GM19467 (cell line): ENCODE results near the gene CYCS.
A peak's percentile ranks its signal among the peaks of the same experiment; 100 is the strongest.
"Not testable (repeated sequence)": the region's sequence is repeated elsewhere in the genome, so short reads cannot be mapped to it uniquely, and the experiment has no call there.

Source experiments
- ATAC-seq: cut with Tn5 transposase; IDR thresholded peaks from one replicate; pipeline ENCODE4 v1.9.1; 2021; ENCODE audit warnings: mild to moderate bottlenecking, moderate library complexity; ENCODE audit not compliant: unreplicated experiment

The CYCS gene

DNA sequence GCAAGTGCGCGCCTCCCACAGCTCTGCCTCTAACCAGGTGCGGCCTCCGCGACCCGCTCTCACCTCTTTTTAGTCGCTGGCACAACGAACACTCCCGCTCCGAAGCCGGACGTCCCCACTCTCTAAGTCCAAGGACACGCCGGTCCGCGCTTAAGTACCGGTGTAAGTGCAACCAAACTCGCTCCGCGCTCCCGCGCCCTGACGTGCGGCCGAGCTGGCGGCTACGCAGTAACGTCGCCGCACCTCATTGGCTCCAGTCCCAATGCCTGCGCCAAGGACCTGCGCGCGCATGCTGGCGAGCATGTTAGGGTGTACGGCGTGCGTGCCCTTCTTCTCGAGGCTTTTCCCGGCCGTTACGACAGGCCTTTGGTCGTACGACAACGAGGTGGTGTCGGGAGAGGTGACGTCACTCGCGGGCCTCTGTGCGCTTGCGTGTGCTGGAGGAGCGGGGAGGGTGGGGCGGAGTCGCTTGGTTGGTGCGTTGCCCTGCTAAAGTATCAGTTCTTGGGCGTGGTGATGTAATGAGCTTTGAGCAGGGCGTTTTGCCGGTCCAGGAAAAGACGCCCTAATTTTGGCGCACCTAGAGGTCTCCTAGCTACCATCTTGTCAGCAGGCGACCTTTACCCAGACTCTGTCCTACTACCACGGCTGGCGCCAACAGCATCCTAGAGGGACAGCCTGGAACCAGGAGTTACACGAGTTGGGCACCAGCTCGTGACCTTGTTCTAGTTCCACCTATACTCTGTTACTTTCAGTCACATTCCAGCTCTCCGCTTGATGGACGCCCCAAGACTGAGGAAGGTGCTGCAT, at the start of gene CYCS:
Gene CYCS (minus strand): TSS at position 124 of the 810 bp plus-strand sequence. CDS start 1,141 bp downstream, outside the sequence.
- ATAC-seq: peak; percentile 91

DNA sequence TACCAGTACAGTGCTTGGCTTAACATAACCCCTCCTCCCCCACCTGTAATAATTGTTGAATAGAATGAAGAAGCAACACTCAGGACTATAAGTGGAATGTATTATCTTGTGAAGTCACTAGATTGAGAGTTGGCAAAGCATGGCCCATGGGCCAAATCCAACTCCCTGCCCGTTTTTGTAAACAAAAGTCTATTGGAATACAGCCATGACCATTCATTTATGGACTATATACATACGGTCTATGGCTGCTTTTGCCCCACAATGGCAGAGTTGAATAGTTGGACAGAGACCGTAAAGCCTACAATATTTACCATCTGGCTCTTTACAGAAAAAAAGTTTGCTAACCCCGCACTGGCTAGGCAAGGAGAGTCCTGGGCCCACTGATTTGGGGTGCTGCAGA, 48.1 kb upstream of the CYCS start:
- no peak for ATAC-seq

DNA sequence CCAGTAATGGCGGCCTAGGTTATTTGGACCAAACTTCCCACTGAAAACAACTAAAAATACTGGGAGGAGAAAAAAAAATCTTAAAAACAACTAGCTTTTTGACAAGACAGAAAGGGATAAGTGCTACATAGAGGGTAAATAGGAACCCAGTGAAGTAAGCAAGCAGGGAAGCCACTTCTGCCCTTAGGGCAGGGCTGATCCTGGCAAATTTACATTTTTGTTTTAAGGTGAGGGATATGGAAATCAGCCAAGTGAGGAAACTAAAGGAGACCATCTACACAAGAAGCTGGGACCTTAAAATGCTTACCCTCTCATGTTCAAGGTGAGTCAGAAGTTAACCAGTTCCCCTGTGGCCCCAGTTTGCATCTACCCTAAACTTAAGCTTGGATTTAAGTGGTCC, 46.5 kb upstream of the CYCS start:
- ATAC-seq: no peak

DNA sequence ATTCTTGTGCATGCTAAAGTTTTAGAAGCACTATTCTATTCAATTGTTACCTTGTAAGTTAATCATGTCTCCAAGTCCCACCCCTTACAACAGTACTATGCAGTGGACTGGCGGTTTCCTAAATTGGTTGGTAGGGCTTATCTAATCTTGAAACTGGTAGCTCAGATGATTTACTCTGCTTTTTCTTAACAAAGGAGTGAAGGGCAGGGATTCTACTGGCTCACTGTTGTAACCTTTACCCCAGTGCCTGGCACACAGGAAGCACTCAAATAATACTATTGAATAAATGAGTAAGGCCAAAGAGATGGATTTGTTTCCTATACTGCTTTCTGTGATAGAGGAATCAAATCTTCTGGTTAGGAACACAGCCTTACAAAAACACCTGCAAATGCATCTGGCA, 46.0 kb upstream of the CYCS start:
- no peak for ATAC-seq

DNA sequence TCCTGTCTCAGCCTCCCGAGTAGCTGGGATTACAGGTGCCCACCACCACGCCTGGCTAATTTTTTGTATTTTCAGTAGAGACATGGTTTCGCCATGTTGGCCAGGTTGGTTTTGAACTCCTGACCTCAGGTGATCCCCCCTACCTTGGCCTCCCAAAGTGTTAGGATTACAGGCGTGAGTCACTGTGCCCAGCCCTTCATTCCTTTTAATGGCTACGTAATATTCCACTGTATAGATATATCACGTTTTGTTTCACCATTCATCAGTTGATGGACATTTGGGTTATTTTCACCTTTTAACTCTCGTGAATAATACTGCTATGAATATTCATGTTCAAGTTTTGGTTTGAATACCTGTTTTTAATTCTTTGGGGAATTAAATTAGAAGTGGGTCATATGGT, 44.6 kb upstream of the CYCS start:
- ATAC-seq: no peak

DNA sequence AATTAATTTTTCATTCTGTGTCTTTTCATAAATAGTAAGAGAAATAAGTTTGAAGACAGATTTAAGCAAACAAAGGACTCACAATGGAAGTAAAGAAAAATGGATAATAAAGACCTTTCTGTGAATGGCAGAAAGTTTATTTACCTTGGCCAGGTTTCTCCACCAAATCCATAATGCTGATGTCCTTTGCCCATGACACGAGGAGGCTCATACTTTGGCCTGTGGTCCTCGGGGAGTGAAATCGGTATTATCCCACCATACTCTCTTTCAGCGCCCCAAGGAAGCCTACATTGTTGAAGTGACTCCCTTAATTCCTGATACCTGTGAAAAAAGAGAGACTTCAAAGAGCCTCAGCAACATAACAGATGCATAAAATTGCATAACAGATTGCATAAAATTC, 43.1 kb upstream of the CYCS start:
- ATAC-seq: no peak

DNA sequence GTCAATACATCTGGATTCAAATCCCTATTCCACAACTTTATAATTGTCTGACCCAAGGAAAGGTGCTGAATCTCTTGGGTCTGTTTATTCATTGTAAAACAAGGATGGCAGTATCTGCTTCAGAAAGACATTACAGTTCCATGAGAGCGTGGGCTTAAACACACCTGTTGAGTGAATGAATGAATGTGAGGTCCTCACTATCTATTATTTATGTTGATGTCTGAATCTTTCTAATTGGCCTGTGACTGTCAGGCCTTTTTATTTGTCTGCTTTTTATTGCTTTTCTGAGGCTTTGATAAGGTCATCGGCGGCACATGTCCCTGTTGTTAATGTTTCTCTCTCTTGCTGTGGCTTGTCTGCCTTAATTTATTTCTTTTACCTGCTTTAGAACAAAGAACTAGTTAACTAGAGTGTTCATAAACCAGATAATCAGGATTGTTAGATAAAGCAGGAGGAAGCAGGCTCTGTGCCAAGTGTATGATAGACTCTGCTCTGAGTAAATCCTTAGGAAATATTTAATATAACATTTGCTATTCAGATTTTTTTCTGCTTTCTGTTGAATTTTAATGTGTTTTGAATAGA, 42.3 kb upstream of the CYCS start:
- no peak for ATAC-seq

DNA sequence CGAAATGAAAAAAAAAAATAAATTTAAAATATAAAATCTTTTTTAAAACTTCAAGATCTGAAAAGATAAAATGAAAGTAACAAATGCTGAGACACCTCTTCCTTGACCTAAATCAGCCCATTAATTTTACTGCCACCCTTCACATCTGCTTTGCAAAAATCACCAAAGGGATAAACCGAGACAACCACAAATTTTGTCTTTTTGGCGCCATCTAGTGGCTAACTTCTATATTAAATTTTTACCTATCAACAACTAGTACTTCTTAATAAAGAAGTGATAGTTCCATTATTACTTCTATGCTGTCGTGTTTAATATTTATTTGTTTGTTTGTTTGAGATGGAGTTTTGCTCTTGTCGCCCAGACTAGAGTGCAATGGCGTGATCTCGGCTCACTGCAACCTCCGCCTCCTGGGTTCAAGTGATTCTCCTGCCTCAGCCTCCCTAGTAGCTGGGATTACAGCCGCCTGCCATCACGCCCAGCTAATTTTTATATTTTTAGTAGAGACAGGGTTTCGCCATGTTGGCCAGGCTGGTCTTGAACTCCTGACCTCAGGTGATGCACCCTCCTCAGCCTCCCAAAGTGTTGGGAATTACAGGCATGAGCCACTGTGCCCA, 35.0 kb upstream of the CYCS start:
- not testable (repeated sequence) for ATAC-seq

DNA sequence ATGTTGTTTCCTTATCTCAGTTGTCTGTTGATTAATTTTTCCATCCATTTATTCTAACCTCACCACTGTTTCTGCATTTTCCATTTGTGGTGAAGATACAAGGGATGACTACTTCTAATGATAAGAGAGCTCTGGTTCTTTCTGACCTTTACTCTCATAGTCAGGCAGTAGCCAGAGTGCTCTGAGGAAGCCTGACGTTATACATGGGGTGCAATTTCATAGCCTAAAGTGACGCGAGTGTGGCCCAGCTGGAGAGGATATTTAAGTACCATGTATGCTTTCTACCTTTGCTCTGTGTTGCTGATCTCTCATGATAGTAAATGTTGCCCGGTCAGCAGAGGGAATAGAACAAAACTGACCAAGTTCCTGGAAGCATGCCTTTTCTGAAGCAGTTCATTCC, 33.9 kb upstream of the CYCS start:
- no peak for ATAC-seq

DNA sequence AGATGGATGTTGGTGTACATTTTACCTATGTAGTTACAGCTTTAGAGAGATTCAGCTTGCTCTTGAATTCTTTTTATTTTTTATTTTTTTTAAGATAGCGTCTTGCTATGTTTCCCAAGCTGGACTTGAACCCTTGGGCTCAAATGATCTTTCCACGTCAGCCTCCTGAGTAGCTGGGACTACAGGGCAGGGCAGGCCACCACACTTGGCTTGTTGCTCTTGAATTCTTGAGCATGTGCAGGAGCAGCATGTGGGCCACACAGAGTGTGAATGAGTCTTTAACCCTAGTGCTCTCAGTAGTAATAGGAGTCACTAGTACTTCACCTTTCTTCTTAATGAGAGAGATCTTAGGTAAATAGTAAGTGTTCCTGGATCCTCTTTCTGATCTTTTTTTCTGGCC, 26.7 kb upstream of the CYCS start:
- no peak for ATAC-seq

DNA sequence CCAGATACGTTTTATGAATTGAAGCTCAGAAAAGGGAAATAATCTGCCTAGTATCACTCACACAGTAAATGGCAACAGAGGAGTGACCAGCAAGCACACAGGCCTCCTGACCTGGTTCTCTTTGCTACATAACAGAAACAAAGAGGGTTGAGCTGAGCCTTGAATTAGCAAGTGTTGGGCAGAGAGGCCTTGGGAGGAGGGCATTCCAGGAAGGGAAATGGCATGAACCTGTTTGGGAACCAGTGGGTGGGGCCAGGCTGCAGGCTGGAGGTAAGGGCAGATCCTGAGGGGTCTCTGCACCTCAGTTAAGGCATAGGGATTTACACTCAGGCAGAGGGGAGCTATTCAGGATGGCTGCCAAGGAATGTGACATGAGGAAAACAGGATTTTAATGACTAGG, 24.8 kb upstream of the CYCS start:
- ATAC-seq: no peak

DNA sequence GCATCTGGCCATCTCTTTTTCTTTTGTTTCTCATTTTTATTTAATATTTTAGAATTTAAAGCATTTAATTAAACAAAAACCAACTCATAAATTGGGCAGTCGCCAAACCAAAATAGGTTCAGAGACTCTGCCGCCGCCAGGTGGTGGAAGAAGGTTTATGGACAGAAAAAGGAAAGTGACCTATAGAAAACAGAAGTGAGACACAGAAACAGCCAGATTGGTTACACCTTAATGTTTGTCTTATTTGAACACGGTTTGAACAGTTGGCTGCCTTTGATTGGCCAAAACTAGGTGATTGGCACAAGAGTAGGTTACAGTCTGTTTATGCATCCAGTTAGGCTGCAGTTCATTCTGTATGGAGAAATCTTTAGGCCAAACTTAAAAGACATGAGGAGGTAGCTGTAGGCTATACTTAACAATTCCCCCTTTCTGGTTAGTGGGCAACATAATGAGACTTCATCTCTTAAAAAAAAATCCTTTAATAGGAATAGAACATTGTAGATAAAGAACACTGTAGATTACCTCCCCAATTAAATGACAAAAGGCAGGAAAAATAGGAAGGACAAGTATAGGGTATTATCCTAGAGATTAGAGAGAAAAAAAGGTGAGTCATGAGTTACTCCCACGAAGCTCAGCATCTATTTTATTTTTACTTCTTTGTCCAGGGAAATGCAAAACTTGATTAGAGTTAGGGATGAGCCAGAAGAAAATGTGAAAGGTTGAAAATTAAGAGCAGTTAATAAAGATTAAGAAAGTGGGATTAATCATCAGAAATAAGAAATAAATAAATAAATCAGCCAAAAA, 23.9 kb upstream of the CYCS start:
- no peak for ATAC-seq

DNA sequence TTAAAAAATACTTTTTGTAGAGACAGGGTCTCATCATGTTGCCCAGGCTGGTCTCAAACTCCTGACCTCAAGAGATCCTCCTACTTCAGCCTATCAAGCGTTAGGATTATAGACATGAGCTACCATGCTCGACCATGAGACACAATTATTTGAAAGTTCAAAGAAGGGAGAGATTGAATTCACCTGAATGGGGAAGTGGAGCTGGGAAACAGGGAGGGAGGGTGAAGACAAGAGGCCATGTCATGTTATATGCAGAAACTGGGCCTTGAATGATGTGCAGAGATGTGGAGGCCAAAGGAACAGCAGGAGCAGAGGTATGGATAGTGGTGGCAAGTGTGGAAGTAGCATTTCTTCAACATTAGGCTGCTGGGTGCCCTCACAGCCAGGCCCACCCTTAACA, 18.7 kb upstream of the CYCS start:
- ATAC-seq: no peak

DNA sequence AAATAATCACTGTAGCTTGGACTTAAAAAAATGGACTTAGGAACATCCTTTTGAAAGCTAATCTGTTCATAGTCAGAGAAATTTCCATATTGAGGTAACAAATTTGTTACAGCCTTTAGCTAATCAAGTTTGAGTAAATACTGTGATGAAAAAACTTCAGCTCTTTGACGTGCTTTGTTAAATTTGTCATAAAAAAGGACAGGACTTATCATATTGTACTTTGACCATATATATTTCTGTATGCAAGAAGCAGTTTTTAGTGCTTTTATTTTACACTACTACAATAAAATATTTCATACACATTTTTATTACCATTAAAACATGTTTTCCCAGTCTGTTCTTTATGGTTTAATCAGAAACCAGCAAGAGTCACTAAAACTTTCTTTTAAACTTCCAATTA, 14.5 kb upstream of the CYCS start:
- ATAC-seq: no peak

DNA sequence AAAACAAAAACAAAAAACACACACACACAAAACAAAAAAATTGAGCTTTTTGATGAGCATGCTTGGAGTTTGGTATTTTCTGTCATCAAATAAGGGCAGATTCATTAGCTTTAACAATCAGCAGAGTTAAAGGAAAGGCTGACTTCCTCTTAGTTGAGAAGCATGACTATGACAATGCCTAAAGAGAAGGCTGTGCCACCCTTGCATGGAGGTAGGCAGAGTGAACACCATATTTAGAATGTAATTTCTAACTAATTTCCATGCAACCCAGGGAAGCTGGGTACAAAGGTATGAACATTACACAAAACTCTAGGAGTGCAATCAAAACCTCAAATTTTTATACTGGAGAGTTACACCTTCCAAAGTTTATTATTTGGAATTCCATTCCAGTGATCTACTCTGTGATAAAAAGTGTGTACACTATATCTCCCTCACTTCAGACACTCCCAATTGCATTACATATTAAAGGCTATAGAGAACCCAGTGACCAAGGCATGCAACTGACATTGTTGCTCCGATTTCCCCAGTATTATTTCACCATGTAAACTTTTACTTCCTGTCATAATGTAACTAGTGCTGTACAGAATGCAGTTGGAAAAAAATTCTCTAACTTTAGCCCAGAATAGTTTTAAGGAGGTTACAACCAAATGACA, 9.4 kb upstream of the CYCS start:
- no peak for ATAC-seq

DNA sequence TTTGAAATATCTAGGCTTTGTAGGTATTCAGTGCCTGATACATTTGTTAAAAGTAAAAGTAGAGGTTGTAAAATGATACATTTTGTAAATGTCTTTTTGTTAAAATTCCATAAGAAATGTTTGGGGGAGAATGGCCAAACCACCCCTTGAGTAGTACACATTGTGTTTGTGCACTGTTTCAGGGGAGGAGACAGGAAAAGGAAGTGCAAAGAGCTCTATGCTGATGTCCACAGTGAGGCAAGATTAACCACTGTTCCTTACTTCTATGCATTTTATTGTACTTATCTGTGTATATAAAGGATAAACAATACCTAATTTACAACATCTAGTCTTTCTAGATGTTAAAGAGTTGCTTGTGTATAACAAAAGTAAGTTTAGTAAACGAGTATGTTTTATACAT, 7.4 kb upstream of the CYCS start:
- ATAC-seq: no peak

DNA sequence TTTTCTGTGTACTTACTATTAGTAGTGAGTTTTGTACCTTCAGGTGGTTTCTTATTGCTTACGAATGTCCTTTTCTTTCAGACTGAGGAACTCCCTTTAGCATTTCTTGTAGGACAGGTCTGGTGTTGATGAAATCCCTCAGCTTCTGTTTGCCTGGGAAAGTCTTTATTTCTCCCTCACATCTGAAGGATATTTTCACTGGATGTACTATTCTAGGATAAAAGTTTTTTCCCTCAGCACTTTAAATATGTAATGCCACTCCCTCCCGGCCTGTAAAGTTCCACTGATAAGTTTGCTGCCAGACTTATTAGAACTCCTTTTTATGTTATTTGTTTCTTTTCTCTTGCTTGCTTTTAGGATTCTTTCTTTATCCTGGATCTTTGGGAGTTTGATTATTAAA, 1.7 kb upstream of the CYCS start:
- no peak for ATAC-seq

DNA sequence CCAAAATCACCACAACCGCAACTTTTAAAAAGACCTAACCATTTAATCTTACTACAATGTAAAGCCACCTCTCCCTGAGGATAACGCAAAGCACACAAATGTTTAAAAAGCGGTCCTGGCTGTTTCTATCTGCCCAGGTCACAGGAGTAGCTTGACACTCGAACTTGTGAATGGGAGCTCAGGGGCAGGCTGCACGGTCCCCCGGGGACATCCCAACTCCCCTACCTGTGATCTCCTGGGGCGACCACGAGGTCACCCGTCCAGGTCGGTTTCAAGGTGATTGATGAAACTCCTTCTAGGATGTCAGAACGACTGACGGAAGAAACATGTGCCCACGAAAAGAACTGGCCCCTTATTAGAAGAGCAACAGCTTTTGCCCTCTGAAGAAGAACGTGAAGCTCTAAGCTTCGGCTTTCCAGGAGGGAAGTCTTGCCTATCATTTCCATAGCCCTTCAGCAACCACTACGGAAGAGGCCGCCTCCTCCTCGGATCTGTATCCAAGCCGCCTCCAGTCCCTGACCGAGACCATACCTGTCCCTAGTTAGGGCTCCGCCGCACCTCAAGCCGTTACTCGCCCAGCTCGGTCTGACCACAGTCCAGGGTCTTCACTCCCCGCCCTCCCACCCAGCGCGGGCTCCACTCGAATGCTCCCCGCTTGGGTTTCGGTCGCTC, 459 bp downstream of the CYCS start:
- no peak for ATAC-seq

DNA sequence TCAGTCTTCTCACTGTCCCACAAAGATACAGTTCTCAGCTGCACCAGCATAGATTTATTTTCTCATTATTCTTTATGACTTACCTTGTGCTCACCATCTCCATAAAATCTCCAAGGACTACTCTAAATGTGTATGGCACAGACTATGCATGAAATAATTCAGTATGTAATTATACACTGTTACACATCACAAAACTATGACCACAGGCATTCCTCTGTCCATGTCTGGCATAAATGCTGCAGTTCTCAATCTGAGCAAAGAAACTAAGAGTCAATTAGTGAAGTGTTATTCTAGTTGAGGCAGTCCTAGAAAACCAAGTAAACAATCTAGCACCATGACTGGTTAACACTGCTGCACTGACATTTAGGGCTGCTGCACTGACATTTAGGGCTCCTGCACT, 2.7 kb downstream of the CYCS start:
- no peak for ATAC-seq

DNA sequence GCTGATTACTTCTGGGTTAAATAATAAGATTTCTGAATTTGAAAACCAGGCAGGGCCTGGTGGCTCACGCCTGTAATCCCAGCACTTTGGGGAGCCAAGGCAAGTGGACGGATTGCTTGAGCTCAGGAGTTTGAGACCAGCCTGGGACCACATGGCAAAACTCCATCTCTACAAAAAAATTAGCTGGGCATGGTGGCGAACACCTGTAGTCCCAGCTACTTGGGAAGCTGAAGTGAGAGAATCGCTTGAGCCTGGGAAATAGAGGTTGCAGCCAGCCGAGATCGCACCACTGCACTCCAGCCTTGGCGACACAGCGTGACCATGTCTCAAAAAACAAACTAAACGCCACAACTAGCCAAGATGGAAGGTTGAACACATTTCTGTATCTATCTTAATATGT, 3.5 kb downstream of the CYCS start:
- no peak for ATAC-seq

DNA sequence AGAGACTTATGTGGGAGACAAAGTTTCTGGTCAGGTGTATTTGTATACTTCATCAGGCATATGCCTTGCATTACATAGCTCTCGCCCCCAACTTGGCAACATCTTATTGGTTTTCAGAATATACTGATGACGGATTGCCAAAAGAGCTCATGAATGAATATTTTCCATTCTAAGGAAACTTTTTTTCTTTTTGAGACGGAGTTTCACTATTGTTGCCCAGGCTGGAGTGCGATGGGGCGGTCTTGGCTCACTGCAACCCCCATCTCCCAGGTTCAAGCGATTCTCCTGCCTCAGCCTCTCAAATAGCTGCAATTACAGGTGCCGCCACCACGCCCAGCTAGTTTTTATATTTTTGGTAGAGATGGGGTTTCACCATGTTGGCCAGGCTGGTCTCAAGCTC, 6.0 kb downstream of the CYCS start:
- no peak for ATAC-seq
